Mesenchymal stem cell (in vitro differentiated cells and primary cell): ENCODE results near the gene SHROOM1.

Experiments used
- DNase-seq: peaks from one replicate; pipeline ENCODE4 v3.0.0-alpha.2; 2013
- H2AFZ ChIP-seq: one replicate; pipeline ENCODE4 v1.6.1; 2013; ENCODE audit warnings: low read depth, mild to moderate bottlenecking, control low read depth, inconsistent platforms, low read length, moderate library complexity
- H2AK5ac ChIP-seq: 2 replicates; pipeline ENCODE4 v1.6.1; 2013; ENCODE audit warnings: low read length, moderate library complexity, mild to moderate bottlenecking, inconsistent platforms; ENCODE audit not compliant: severe bottlenecking
- H2BK120ac ChIP-seq: one replicate; pipeline ENCODE4 v1.6.1; 2013; ENCODE audit warnings: low read depth, mild to moderate bottlenecking, inconsistent platforms, low read length, moderate library complexity
- H2BK12ac ChIP-seq, 2 experiments: one replicate each; pipeline ENCODE4 v1.6.1; 2013; ENCODE audit warnings: inconsistent platforms in 2 of 2, low read length in 2 of 2, mild to moderate bottlenecking in 2 of 2, moderate library complexity in 2 of 2, control low read depth in 1 of 2
- H2BK15ac ChIP-seq: one replicate; pipeline ENCODE4 v1.6.1; 2013; ENCODE audit warnings: mild to moderate bottlenecking, low read depth, inconsistent platforms; ENCODE audit not compliant: poor library complexity, severe bottlenecking
- H2BK5ac ChIP-seq: 2 replicates; pipeline ENCODE4 v1.6.1; 2013; ENCODE audit warnings: low read depth, mild to moderate bottlenecking, low read length, control low read depth, inconsistent platforms; ENCODE audit not compliant: poor library complexity, severe bottlenecking
- H3K14ac ChIP-seq, 2 experiments: one replicate each; pipeline ENCODE4 v1.6.1; 2013; ENCODE audit warnings: inconsistent platforms in 2 of 2, low read length in 2 of 2, control low read depth in 1 of 2, mild to moderate bottlenecking in 1 of 2, moderate library complexity in 1 of 2
- H3K18ac ChIP-seq, 2 experiments: one replicate each; pipeline ENCODE4 v1.6.1; 2013; ENCODE audit warnings: inconsistent platforms in 2 of 2, low read length in 2 of 2, control low read depth in 1 of 2, low read depth in 1 of 2, mild to moderate bottlenecking in 1 of 2
- H3K23ac ChIP-seq, 2 experiments: one replicate each; pipeline ENCODE4 v1.6.1; 2013; ENCODE audit warnings: inconsistent platforms in 2 of 2, low read length in 2 of 2, mild to moderate bottlenecking in 2 of 2, moderate library complexity in 2 of 2, control low read depth in 1 of 2
- H3K27ac ChIP-seq: 2 replicates; pipeline ENCODE4 v1.5.1; 2013; ENCODE audit warnings: mild to moderate bottlenecking, moderate library complexity, low read length, control low read depth, inconsistent platforms; ENCODE audit not compliant: poor library complexity, severe bottlenecking
- H3K27me3 ChIP-seq, 2 experiments: 2 replicates each; pipeline versions ENCODE4 v1.6.1 to v1.7.0; 2013; ENCODE audit warnings: low read length in 2 of 2, mild to moderate bottlenecking in 2 of 2, moderate library complexity in 2 of 2, control low read depth in 1 of 2, inconsistent platforms in 1 of 2; ENCODE audit not compliant: control insufficient read depth in 1 of 2, insufficient read depth in 1 of 2
- H3K36me3 ChIP-seq, 2 experiments: 2 replicates each; pipeline versions ENCODE4 v1.6.1 to v1.7.0; 2013; ENCODE audit warnings: low read length in 2 of 2, control low read depth in 1 of 2, inconsistent platforms in 1 of 2, low read depth in 1 of 2, mild to moderate bottlenecking in 1 of 2; ENCODE audit not compliant: insufficient read depth in 2 of 2, control insufficient read depth in 1 of 2
- H3K4ac ChIP-seq, 2 experiments: one replicate each; pipeline ENCODE4 v1.6.1; 2013; ENCODE audit warnings: inconsistent platforms in 2 of 2, low read length in 2 of 2, mild to moderate bottlenecking in 2 of 2, moderate library complexity in 2 of 2, control low read depth in 1 of 2, low read depth in 1 of 2
- H3K4me1 ChIP-seq: 2 replicates; pipeline ENCODE4 v1.6.1; 2013; ENCODE audit warnings: low read depth, low read length, control low read depth; ENCODE audit not compliant: control insufficient read depth, insufficient read depth
- H3K4me2 ChIP-seq: 2 replicates; pipeline ENCODE4 v1.6.1; 2013; ENCODE audit warnings: low read length, mild to moderate bottlenecking, inconsistent platforms; ENCODE audit not compliant: poor library complexity, severe bottlenecking
- H3K4me3 ChIP-seq, 2 experiments: 2 replicates each; pipeline versions ENCODE4 v1.5.1 to v1.7.0; 2013; ENCODE audit warnings: low read length in 2 of 2, mild to moderate bottlenecking in 2 of 2, control low read depth in 1 of 2, low read depth in 1 of 2; ENCODE audit not compliant: insufficient read depth in 1 of 2
- H3K79me1 ChIP-seq: replicated peaks from 2 replicates; pipeline ENCODE4 v1.6.1; 2013; ENCODE audit warnings: mild to moderate bottlenecking, control low read depth, low read length, inconsistent platforms; ENCODE audit not compliant: poor library complexity, severe bottlenecking
- H3K9ac ChIP-seq: 2 replicates; pipeline ENCODE4 v1.7.0; 2013; ENCODE audit warnings: mild to moderate bottlenecking, low read length, moderate library complexity
- H3K9me3 ChIP-seq: 2 replicates; pipeline ENCODE4 v1.7.0; 2013; ENCODE audit warnings: mild to moderate bottlenecking, low read length; ENCODE audit not compliant: control insufficient read depth
- H4K8ac ChIP-seq: one replicate; pipeline ENCODE4 v1.6.1; 2013; ENCODE audit warnings: inconsistent platforms, mild to moderate bottlenecking, low read length, moderate library complexity
- H4K91ac ChIP-seq: one replicate; pipeline ENCODE4 v1.6.1; 2013; ENCODE audit warnings: mild to moderate bottlenecking, low read length, inconsistent platforms
- WGBS: methylation state at CpG from one replicate; pipeline ENCODE4 v1.1.7; 2013; ENCODE audit warnings: mixed read lengths; 5-methylcytosine and 5-hydroxymethylcytosine counted together

SHROOM1 gene

DNA sequence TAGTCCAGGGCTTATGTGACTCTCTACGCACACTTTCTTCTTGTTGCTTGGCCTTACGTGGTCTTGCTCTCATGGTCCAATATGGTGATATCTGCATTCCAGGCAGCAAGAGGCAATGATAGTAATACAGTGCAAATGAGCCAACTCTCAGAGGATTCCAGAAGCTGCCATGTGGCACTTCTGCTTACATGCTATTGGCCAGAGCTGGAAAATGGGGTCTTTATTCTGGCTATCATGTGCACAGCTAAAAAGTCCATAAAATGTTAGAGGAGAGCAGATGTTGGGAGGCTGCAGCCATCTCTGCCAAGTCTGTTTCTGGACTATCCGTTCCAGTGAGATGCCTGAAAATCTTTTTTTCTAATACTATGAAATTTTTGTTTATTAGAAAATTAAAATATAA is 50.5 kb downstream of the SHROOM1 start:
- Histone ChIP-seq H3K79me1 (peaks cover 9% of the 10 kb centered on the region), H2BK12ac (no peak overlapping the region), H2AFZ (no peak overlapping the region), H4K91ac (no peak overlapping the region), H3K27ac (no peak overlapping the region), H3K4me2 (no peak overlapping the region), H2BK120ac (no peak overlapping the region), H3K18ac (no peak overlapping the region), H2BK15ac (no peak overlapping the region), H3K9ac (no peak overlapping the region), H3K4me3 (no peak overlapping the region), H3K23ac (peak overlapping the region in 1 of 2 experiments; percentile 46), H3K36me3 (no peaks in the 10 kb centered on the region), H3K4me1 (peaks cover 20% of the 10 kb centered on the region), H3K4ac (no peak overlapping the region), H2AK5ac (no peak overlapping the region), H2BK5ac (no peak overlapping the region), H3K14ac (peak overlapping the region in 1 of 2 experiments; percentile 68), H3K9me3 (no peaks in the 10 kb centered on the region), H3K27me3 (peaks cover 0 to 9% of the 10 kb centered on the region in 2 experiments), H4K8ac (no peak overlapping the region)
- no peak for DNase-seq
- WGBS: 99% methylated on average over 2 of the region's 3 CpGs

GRCh38 chr5:132778856-132779255 is 51.6 kb downstream of the SHROOM1 start:
- Histone ChIP-seq H4K8ac (no peak overlapping the region), H3K4me2 (no peak overlapping the region), H2BK12ac (no peak overlapping the region), H3K36me3 (peaks cover 0 to 6% of the 10 kb centered on the region in 2 experiments), H2BK5ac (no peak overlapping the region), H3K4me1 (peaks cover 30% of the 10 kb centered on the region), H3K23ac (no peak overlapping the region), H2BK15ac (no peak overlapping the region), H3K27me3 (peaks cover 0 to 9% of the 10 kb centered on the region in 2 experiments), H2AK5ac (no peak overlapping the region), H2AFZ (no peak overlapping the region), H4K91ac (no peak overlapping the region), H3K27ac (no peak overlapping the region), H3K14ac (no peak overlapping the region), H3K4me3 (no peak overlapping the region), H3K9ac (no peak overlapping the region), H3K9me3 (no peaks in the 10 kb centered on the region), H3K4ac (no peak overlapping the region), H3K18ac (no peak overlapping the region), H3K79me1 (peaks cover 20% of the 10 kb centered on the region), H2BK120ac (no peak overlapping the region)
- 95% methylated on average over 4 of the region's 5 CpGs for WGBS
- no peak for DNase-seq

DNA sequence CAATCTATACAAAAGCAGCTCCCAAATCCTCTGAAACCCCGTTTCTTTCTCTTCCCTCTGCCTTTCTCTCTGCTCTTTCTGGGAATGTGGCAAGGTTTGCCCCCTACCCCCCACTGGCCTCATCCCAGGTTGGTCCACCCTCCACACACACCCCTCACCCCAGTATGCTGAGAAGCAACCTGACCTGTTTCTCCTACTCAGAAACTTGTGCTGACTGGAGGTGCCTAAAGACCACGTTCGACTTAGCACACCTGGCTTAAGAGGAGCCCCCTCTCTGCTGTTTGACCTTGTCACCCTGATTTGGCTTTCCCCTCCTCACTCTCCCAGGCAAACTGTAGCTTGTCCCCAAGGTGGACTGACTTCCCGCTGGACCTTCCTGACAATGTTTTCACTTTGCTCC is 52.3 kb downstream of the SHROOM1 start:
- no peak overlapping the region for H2BK12ac ChIP-seq
- no peak overlapping the region for H3K18ac ChIP-seq
- H3K4ac ChIP-seq: no peak overlapping the region
- H4K8ac ChIP-seq: peak overlapping the region; percentile 95
- peak overlapping the region in 1 of 2 experiments; percentile 11 for H3K23ac ChIP-seq
- no peak for DNase-seq
- H3K14ac ChIP-seq: no peak overlapping the region
- H3K79me1 ChIP-seq: peaks cover 27% of the 10 kb centered on the region
- no peak overlapping the region for H2BK120ac ChIP-seq
- H3K36me3 ChIP-seq: peaks cover 0 to 11% of the 10 kb centered on the region in 2 experiments
- H2BK5ac ChIP-seq: no peak overlapping the region
- H2AFZ ChIP-seq: no peak overlapping the region
- no peak overlapping the region for H3K27ac ChIP-seq
- peaks cover 0 to 9% of the 10 kb centered on the region in 2 experiments for H3K27me3 ChIP-seq
- H3K9me3 ChIP-seq: no peaks in the 10 kb centered on the region
- WGBS: 85% methylated on average over 3 of the region's 4 CpGs
- H2AK5ac ChIP-seq: peak overlapping the region; percentile 37
- H3K4me1 ChIP-seq: peaks cover 37% of the 10 kb centered on the region
- H3K4me2 ChIP-seq: peak overlapping the region; percentile 97
- H3K4me3 ChIP-seq: peak overlapping the region in 1 of 2 experiments; percentile 85
- peak overlapping the region; percentile 52 for H4K91ac ChIP-seq
- H3K9ac ChIP-seq: no peak overlapping the region
- no peak overlapping the region for H2BK15ac ChIP-seq

DNA sequence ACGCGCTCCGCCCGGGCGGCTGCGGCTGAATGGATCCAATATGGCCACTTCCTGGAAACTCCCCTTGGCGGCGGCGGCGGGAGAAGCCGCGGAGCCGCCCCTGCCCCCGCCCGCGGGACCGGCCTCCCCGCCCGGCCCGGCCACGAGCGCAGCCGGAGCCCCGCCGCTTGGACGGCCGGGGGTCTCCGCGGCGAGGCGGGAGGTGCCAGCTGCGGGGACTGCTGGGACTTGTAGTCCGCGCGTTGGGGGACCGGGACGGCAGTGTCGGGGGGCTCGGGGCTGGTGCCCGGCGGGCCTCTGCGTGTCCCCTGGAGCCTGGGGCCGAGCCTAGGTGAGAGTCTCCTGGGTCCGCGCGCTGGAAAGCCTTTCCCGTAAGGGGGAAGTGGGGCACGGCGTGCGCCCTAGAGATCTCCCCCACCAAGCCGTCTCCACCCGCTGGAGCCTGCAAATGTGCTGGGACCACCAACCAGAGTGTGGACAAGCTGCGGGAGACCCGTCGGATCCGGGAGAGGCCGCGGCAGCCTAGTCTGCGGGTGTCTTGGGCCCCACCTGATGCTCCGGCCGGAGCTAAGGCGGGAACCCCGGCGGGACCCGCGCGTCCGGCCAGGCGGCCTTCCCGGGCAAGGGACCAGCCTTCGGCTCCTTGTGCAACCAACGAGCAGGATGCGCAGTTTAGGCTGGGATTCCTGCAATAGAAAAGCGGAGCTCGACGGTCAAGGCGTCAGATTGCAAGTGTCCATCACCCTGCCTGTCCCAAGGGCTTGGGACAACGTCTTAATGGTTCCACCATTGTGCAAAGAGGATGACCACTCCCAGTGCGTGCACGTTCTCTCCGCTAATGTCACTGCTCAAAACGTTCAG is 53.0 kb downstream of the SHROOM1 start, which contains the start of gene SEPTIN8:
SEPTIN8 (minus strand) TSS at position 31 of the 861 bp plus-strand sequence. CDS start 102 bp downstream, outside the sequence.
- H2BK120ac ChIP-seq: peak within 1 kb of the TSS; percentile 80
- peaks cover 34% of the 10 kb centered on the region for H3K79me1 ChIP-seq
- no peaks in the 10 kb centered on the region for H3K9me3 ChIP-seq
- peaks cover 43% of the 10 kb centered on the region for H3K4me1 ChIP-seq
- H3K27me3 ChIP-seq: peaks cover 0 to 9% of the 10 kb centered on the region in 2 experiments
- H3K36me3 ChIP-seq: peaks cover 0 to 17% of the 10 kb centered on the region in 2 experiments
- H4K91ac ChIP-seq: peak within 1 kb of the TSS; percentile 52
- peak; percentile 57 for DNase-seq
- peak within 1 kb of the TSS; percentile 76 for H2BK5ac ChIP-seq
- peak within 1 kb of the TSS; percentile 85 for H2AFZ ChIP-seq
- peak within 1 kb of the TSS in 1 of 2 experiments; percentile 90 for H3K14ac ChIP-seq
- peak within 1 kb of the TSS; percentile 76 to 81 for H3K4ac ChIP-seq
- peak within 1 kb of the TSS; percentile 95 for H4K8ac ChIP-seq
- H2BK12ac ChIP-seq: peak within 1 kb of the TSS in 1 of 2 experiments; percentile 3
- 8% methylated on average over 64 of the region's 82 CpGs for WGBS
- peak within 1 kb of the TSS; percentile 78 to 85 for H3K4me3 ChIP-seq
- peak within 1 kb of the TSS; percentile 78 for H3K9ac ChIP-seq
- peak within 1 kb of the TSS; percentile 79 for H2BK15ac ChIP-seq
- H3K23ac ChIP-seq: peak within 1 kb of the TSS; percentile 11 to 46
- H2AK5ac ChIP-seq: peak within 1 kb of the TSS; percentile 37
- peak within 1 kb of the TSS; percentile 97 for H3K4me2 ChIP-seq
- peak within 1 kb of the TSS; percentile 46 to 86 for H3K18ac ChIP-seq
- peak within 1 kb of the TSS; percentile 88 for H3K27ac ChIP-seq
